HG02885 (cell line): ENCODE measurements around the gene PA2G4.
"Not testable (repeated sequence)": the region's sequence is repeated elsewhere in the genome, so short reads cannot be mapped to it uniquely, and the experiment has no call there.

ENCODE experiments used
- ATAC-seq: cut with Tn5 transposase; IDR thresholded peaks from one replicate; pipeline ENCODE4 v1.9.1; 2021; ENCODE audit warnings: mild to moderate bottlenecking; ENCODE audit not compliant: unreplicated experiment, poor library complexity

Gene PA2G4

DNA sequence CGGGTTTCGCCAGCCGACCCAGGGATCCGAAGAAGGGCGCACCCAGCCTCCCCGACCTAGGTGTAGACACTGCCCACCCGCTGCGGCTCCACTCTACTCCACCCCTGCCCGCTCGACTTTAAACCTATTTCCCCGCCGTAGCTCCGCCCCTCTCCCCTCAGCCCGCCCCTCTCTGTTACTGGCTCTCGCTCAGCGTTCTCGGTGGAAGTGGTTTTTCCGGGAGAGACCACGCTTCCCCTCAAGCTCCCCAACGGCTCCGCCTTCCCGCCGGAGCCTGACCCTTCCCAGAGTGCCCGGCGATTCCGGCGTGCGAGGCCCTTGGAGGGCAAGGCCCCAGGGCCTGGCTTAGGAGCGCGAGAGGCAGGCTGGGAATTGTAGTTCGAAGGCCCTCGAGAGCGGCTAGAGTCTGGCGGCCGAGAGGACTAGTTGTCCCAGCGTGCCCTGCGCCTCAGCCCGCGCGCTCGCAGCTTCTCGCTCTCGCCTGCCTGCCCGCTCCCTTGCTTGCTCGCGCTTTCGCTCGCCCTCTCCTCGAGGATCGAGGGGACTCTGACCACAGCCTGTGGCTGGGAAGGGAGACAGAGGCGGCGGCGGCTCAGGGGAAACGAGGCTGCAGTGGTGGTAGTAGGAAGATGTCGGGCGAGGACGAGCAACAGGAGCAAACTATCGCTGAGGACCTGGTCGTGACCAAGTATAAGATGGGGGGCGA, at the start of gene PA2G4:
Gene PA2G4, plus strand, starts transcription at position 451 of the 706 bp plus-strand sequence. Its CDS starts 179 bp downstream, at position 630.
- peak; percentile 93 for ATAC-seq

DNA sequence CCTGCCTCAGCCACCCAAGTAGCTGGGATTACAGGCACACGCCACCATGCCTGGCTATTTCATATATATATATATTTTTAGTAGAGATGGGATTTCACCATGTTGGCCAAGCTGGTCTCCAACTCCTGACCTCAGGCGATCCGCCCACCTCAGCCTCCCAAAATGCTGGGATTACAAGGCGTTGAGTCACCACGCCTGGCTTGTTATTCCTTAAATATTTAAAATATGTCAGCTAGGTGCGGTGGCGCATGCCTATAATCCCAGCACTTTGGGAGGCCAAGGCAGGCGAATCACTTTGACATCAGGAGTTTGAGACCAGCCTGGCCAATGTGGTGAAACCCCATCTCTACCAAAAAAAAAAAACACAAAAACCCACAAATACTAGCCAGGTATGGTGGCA, 44.4 kb upstream of the PA2G4 start:
- not testable (repeated sequence) for ATAC-seq

DNA sequence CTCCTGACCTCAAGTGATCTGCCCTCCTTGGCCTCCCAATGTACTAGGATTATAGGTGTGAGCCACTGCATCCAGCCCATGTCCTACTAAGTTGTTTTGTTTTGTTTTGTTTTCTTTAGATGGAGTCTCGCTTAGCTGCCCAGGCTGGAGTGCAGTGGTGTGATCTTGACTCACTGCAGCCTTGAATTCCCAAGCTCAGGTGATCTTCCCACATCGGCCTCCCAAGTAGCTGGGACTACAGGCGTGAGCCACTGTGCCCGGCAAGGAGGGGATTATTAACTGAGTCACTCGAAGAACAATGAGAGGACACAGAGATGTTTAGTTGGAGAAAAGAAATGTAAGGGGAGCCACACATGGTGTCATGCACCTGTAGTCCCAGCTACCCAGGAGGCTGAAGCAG, 42.4 kb upstream of the PA2G4 start:
- no peak for ATAC-seq

DNA sequence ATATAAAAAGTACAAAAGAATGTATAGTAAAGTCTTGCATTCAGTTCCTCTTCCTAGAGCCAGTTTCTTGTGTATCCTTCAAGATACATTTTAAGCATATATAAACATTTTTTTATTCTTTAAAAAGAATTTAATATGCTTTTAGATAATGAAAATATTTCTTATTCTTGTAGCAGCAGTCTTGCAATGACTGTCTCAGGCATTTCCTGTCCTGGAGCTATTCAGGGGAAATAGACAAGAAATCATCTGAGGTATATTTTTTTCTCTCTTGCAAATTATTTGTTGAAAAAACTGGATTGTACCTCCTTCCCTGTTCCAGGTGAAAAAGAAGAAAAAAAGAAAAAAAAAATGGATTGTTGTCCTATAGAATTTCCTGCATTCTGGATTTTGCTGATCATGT, 41.4 kb upstream of the PA2G4 start:
- no peak for ATAC-seq

DNA sequence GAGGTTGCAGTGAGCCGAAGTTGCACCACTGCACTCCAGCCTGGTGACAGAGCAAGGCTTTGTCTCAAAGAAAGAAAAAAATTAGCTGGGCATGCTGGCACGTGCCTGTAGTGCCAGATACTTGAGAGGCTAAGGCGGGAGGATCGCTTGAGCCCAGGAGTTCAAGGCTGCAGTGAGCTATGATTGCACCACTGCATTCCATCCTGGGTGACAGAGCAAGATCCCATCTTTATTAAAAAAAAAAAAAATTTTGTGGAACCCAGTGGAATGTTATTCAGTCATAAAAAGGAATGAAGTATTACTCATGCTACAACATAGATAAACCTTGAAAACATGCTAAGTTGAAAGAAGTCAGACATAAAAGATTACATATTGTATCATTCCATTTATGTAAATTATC, 32.7 kb upstream of the PA2G4 start:
- no peak for ATAC-seq

DNA sequence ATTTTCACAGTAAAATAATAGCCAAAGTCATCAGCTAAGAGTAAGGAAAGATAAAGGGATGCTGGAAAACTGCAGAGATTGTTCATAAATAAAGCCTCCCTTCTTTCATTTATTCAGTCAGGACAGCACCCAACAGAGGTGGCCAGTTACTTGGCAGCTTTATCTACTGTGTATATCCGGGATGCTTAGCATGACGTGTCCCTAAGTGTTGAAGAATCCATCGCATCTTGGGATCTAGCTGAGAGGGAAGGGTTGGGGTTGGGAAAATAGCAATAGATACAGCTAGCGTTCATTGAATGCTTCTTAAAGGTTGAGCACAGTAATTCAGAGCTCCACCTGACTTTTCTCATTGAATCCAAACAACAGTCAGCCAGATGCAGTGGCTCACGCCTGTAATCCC, 30.0 kb upstream of the PA2G4 start:
- no peak for ATAC-seq

DNA sequence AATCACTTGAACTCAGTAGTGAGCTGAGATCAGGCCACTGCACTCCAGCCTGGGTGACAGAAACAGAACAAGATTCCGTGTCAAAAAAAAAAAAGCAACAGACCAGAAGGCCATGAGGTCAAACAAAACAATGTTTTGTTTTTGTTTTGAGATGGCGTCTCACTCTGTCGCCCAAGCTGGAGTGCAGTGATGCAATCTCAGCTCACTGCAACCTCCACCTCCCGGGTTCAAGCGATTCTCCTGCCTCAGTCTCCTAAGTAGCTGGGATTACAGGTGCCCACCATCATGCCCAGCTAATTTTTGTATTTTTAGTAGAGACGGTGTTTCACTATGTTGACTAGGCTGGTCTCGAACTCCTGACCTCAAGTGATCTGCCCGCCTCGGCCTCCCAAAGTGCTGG, 26.4 kb upstream of the PA2G4 start:
- not testable (repeated sequence) for ATAC-seq

DNA sequence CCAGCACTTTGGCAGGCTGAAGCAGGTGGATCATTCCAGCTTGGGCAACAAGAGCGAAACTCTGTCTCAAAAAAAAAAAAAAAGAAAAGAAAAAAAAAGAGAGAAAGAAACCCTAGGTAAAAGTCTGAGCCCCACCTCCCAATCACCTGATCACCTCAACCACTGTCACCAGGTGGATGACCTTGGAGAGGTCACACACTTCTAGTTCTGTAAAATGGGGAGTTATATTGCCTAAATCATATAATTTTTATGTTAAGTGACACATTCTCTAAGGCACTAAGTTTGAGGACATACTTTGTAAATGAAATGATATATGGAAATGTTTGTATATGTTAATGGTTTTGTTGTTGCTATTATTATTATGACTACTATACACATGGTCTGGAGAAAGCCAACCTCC, 25.9 kb upstream of the PA2G4 start:
- ATAC-seq = no peak

DNA sequence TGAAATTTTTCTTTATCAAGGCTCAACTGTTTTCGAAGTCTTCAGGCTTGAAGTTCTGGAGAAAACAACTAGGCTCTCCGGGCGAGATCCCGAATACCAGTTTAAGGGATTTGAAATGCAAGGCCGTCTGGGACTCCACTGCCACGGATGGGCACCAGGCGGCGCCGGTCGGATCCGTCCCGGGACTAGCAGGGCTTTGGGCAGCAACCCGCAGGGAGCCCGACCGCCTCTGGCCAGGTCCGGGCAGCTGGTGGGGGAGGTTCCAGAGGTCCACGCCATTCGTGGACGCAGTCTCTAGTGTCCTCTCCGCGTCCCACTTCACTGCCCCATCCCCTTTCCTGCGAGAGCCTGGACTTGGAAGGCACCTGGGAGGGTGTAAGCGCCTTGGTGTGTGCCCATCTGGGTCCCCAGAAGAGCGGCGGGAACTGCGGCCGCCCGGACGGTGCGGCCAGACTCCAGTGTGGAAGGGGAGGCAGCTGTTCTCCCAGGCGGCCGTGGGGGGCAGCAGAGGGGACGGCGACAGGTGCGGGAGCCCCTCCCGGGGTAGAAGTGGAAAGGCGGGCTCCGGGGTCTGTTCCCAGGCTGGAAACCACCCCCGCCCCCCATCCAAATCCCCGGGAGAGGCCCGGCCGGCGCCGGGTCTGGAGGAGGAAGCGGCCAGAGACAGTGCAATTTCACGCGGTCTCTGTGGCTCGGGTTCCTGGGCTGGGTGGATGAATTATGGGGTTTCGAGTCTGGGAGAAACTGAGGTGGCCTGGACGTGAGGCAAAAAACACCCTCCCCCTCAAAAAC, 25.2 kb upstream of the PA2G4 start:
- peak; percentile 70 for ATAC-seq

DNA sequence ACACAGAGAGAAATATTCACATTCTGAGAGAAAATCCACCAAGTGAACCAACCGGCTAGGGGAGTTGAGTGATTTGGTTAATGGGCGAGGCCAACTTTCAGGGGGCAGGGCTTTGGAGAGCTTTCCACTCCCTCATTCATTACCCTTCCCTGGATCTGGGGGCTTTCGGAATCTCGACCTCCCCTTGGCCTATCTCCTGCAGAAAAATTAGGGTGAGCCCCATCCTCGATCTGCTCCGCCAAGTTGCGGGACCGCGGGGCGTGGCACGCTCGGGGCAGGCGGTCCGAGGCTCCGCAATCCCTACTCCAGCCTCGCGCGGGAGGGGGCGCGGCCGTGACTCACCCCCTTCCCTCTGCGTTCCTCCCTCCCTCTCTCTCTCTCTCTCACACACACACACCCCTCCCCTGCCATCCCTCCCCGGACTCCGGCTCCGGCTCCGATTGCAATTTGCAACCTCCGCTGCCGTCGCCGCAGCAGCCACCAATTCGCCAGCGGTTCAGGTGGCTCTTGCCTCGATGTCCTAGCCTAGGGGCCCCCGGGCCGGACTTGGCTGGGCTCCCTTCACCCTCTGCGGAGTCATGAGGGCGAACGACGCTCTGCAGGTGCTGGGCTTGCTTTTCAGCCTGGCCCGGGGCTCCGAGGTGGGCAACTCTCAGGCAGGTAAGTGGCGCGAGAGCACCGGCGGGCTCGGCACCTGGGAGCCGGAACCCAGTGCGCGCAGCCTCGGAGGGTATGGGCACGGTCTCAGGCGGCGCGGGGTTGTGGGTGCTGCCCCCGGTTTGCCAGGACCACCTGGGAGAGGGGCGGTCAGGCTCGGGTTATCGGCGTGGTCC, 24.4 kb upstream of the PA2G4 start, which contains the start of gene ERBB3:
Gene ERBB3, plus strand, starts transcription at position 443 of the 833 bp plus-strand sequence. Its CDS starts 136 bp downstream, at position 579.
- peak; percentile 37 for ATAC-seq

DNA sequence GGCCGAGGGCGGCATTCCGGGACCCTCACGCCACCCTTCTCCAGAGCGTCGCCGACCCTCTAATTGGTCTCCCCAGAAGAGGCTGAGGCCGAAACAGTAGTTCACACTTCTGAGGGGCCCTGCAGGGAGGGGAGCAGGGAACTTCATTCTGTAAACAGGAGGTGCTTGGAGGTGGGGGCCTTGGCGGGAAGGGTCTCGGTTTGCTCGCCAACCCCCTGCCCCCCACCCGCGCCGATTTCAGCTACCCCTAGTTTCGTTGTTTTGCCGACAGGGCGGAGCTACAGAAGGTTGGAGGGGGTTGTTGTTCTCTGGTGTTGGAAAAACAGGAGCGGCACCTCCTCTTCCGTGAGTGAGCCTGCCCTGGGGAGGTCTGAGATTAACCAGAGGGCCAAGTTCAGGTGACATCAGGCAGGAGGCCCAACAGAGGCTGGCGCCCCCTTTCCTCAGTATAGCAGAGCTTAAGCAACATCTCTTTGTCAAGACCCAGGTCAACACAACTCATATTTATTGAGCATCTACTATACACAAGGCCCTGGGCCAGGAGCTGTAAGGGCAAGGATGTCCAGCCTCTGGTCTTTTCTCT, 23.7 kb upstream of the PA2G4 start:
- ATAC-seq = no peak

DNA sequence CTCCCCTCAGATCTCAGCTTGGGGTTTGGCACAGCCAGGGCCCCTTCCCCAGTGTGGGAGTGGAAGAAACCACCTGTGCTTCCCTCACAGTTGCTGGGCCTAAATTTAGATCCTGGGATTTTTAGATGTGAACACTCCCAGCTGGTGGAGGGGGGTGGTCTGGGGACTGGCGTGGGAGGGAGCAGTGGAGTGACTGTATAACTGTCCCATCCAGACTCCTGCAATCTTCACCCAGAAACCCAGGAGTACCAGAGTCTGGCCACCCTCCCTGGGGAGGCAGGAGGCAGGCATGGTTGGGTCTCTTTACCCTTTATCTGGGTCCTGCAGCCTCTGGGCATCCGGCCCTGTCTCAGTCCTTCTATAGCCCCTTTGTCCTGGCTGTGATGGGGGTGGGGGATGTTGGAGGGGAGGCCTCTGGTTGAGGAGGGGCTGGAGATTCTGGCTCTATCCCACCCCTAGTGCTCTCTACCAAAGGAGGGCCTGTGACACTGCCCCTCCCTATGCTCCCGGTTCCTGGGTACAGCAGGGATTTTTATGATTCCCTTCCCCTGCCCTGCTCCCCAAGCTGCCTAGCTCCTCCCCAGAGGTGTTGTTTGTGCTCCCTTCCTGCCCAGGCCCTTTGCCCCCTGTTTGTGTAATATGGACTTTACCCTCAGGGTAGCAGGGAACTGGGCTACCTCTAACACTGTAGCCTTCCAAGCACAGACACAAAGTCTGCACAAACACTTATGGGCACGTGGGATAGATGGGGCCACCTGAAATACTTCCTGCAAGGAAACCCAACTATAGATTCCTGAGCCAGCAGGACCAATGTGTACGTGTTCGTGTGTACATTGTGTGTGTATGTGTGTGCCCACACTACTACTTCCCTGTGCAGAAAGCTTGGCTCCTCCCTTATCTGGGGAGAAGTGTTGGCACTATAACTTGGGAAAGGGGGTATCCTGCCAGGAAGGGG, 22.7 kb upstream of the PA2G4 start:
- no peak for ATAC-seq

DNA sequence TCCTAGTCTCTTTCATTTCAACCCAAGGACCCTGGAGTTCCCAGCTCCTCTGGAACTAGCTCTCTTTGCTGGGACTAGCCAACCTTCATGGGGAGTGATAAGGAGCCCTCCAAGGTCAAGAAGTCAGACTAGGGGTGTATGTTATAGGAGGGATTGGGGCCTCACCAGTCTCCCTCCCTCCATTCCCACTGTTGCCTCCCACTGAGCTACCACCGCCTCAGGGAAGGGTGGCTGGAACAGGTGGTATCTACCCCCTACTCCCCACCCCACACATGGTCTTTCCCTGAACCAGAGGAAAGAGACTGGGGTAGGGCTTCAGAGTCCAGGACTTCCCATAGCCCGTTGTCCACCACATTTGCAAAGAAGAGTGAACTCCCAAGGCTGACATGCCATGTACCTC, 22.0 kb upstream of the PA2G4 start:
- no peak for ATAC-seq

DNA sequence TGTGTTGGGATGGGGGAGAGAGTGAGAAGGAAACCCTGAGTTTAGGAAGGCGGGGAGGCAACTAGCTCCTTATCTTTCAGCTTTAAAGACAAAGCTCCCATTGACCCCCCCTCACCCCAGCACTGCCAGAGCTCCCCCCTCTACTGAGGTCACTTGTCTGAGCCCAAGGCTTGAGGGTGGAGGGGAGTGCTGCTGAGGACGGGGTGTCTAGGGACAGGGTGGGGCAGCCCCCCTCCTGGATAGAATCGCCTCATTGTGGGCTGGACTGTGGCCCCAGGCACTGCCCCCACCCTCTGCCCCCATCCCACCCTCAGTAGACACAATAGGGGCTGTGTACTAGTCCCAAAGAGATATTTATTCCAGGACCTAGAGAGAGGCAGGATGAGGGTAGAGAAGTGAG, 21.4 kb upstream of the PA2G4 start:
- ATAC-seq = no peak

DNA sequence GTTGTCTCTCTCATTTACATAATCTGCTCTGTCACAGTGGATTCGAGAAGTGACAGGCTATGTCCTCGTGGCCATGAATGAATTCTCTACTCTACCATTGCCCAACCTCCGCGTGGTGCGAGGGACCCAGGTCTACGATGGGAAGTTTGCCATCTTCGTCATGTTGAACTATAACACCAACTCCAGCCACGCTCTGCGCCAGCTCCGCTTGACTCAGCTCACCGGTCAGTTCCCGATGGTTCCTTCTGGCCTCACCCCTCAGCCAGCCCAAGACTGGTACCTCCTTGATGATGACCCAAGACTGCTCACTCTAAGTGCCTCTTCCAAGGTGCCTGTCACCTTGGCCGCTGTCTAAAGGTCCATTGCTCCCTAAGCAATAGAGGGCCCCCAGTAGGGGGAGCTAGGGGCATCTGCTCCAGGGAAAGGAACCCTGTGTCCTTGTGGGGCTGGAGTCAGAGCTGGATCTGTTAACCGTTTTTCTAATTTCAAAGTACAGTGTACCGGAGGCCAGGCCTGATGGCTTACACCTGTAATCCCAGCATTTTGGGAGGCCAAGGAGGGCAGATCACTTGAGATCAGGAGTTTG, 19.3 kb upstream of the PA2G4 start:
- no peak for ATAC-seq

DNA sequence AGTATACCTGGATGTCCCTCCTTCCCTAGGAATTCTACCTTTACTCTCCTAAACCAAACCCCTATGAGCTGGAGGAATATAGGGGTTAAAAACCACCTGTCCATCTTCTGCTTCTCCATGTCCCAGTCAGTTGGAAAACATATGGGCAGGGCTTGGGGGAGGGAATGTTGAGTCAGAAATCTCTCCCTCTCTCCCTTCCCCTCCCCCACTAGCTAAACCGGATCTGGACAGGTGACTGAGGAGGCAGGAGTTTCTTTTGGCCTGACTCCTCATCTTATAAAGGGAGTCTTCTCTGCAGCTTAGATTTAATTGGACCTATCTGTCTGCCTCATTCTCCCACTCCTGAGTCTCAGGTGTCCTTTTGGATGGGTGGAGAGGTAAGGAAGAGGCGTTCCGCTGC, 18.3 kb upstream of the PA2G4 start:
- no peak for ATAC-seq

DNA sequence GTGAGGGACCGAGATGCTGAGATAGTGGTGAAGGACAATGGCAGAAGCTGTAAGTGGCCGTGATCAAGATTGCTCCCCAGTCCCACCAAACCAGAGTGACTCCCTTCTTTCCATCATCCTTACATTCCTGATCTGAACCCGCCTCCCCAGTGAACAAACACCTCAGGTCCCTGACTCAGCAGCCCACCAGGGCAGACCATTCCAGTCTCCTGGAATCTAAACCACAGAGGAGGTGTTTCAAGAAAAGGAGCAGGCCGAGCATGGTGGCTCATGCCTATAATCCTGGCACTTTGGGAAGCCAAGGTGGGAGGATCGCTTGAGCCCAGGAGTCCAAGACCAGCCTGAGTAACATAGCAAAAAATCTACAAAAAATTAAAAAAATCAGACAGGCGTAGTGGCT, 17.8 kb upstream of the PA2G4 start:
- ATAC-seq = no peak

DNA sequence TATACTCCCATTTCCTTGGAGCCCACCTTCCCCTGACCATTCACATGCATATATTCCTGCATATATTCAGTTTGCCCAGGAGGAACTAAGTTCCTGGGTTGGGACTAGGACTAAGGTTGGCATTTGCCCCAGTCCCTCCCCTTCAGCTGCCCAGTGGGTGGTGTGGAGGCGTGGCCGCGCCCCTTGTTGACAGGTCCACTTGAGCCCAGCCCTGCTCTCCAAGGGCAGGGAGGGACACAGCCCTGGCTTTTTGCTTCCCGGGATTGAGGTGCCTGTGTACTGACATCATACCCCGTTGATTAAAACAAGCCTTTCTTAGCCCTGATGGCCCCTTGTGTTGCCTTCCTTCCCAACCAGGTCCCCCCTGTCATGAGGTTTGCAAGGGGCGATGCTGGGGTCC, 17.1 kb upstream of the PA2G4 start:
- ATAC-seq = no peak

DNA sequence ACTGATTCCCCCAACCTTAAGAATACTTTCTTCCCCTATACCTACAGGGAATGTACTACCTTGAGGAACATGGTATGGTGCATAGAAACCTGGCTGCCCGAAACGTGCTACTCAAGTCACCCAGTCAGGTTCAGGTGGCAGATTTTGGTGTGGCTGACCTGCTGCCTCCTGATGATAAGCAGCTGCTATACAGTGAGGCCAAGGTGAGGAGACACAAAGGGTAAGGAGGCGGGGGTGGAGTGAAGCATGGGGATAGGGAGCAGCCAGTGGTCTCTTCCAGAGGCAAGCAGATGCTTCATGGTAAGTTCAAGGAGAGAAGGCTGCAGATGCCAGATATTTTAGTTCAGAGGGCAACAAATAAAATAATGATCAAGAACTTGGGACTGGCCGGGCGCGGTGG, 6.6 kb upstream of the PA2G4 start:
- no peak for ATAC-seq
